KMS-11 (cell line): ENCODE measurements around the gene TSPAN18.

Source experiments
- H2AFZ ChIP-seq: fragments of 200-600 bp; sonication (generic); 2 replicates; pipeline ENCODE4 v1.6.1; 2016; ENCODE audit warnings: antibody characterized with exemption, mixed run types, low read depth
- H3K27ac ChIP-seq: fragments of 200-600 bp; sonication (generic); 2 replicates; pipeline ENCODE4 v1.6.1; 2016; ENCODE audit warnings: mild to moderate bottlenecking, mixed run types
- H3K27me3 ChIP-seq: fragments of 200-600 bp; sonication (generic); 2 replicates; pipeline ENCODE4 v1.6.1; 2017; ENCODE audit warnings: mild to moderate bottlenecking, low read depth, mixed run types, moderate library complexity; ENCODE audit not compliant: insufficient read depth
- H3K36me3 ChIP-seq: fragments of 200-600 bp; sonication (generic); 2 replicates; pipeline ENCODE4 v1.6.1; 2017; ENCODE audit warnings: mild to moderate bottlenecking, mixed run types; ENCODE audit not compliant: insufficient read depth
- H3K4me1 ChIP-seq: fragments of 200-600 bp; sonication (generic); 2 replicates; pipeline ENCODE4 v1.6.1; 2016; ENCODE audit warnings: mild to moderate bottlenecking, low read depth, mixed run types; ENCODE audit not compliant: poor library complexity, severe bottlenecking
- H3K4me2 ChIP-seq: fragments of 200-600 bp; sonication (generic); 2 replicates; pipeline ENCODE4 v1.7.0; 2016; ENCODE audit warnings: mild to moderate bottlenecking, mixed run types
- H3K4me3 ChIP-seq: fragments of 200-600 bp; sonication (generic); IDR thresholded peaks from 2 replicates; pipeline ENCODE4 v1.6.1; 2017; ENCODE audit warnings: low read depth, low read length, mixed read lengths; ENCODE audit not compliant: insufficient read depth
- H3K79me2 ChIP-seq: fragments of 200-600 bp; sonication (generic); 2 replicates; pipeline ENCODE4 v1.6.1; 2016; ENCODE audit warnings: low read depth, mixed run types; ENCODE audit not compliant: insufficient read depth
- H3K9ac ChIP-seq: fragments of 200-600 bp; sonication (generic); 2 replicates; pipeline ENCODE4 v1.6.1; 2016; ENCODE audit warnings: mild to moderate bottlenecking, mixed run types
- H4K20me1 ChIP-seq: fragments of 200-600 bp; sonication (generic); 2 replicates; pipeline ENCODE4 v1.6.1; 2016; ENCODE audit warnings: mild to moderate bottlenecking, mixed run types; ENCODE audit not compliant: insufficient read depth
- CTCF ChIP-seq: fragments of 200-600 bp; sonication (generic); conservative IDR thresholded peaks from 2 replicates; pipeline ENCODE4 v1.6.1; 2017; ENCODE audit warnings: low read depth, mild to moderate bottlenecking, antibody characterized with exemption, low read length, moderate library complexity, mixed read lengths

The TSPAN18 gene

GRCh38 chr11:44743959-44744557 is 17.3 kb downstream of the TSPAN18 start:
- TF ChIP-seq CTCF: no peak
- H3K36me3 ChIP-seq: no peaks in the 10 kb centered on the region
- no peaks in the 10 kb centered on the region for H3K4me1 ChIP-seq
- H3K79me2 ChIP-seq: no peaks in the 10 kb centered on the region
- no peak overlapping the region for H3K9ac ChIP-seq
- no peak overlapping the region for H3K4me2 ChIP-seq
- H2AFZ ChIP-seq: no peak overlapping the region
- H3K27me3 ChIP-seq: no peaks in the 10 kb centered on the region
- no peak overlapping the region for H3K4me3 ChIP-seq
- no peaks in the 10 kb centered on the region for H4K20me1 ChIP-seq
- H3K27ac ChIP-seq: no peak overlapping the region

GRCh38 chr11:44746894-44747293 is 20.1 kb downstream of the TSPAN18 start:
- Histone ChIP-seq H3K4me3 (no peak overlapping the region), H3K27ac (no peak overlapping the region), H3K27me3 (no peaks in the 10 kb centered on the region), H3K9ac (no peak overlapping the region), H3K4me1 (no peaks in the 10 kb centered on the region), H3K36me3 (no peaks in the 10 kb centered on the region), H3K79me2 (no peaks in the 10 kb centered on the region), H3K4me2 (no peak overlapping the region), H2AFZ (no peak overlapping the region), H4K20me1 (no peaks in the 10 kb centered on the region)
- TF ChIP-seq CTCF: no peak

- H3K27ac ChIP-seq: no peak overlapping the region
- no peak overlapping the region for H2AFZ ChIP-seq
- no peak overlapping the region for H3K9ac ChIP-seq
- no peaks in the 10 kb centered on the region for H3K27me3 ChIP-seq
- no peaks in the 10 kb centered on the region for H3K4me1 ChIP-seq
- H3K79me2 ChIP-seq: no peaks in the 10 kb centered on the region
- no peaks in the 10 kb centered on the region for H4K20me1 ChIP-seq
- H3K4me3 ChIP-seq: no peak overlapping the region
- no peak overlapping the region for H3K4me2 ChIP-seq
- no peaks in the 10 kb centered on the region for H3K36me3 ChIP-seq
- no peak for TF ChIP-seq CTCF
Measured at GRCh38 chr11:44747316-44747715, 20.6 kb downstream of the TSPAN18 start.

- no peak overlapping the region for H3K4me2 ChIP-seq
- no peaks in the 10 kb centered on the region for H3K36me3 ChIP-seq
- no peaks in the 10 kb centered on the region for H3K27me3 ChIP-seq
- H2AFZ ChIP-seq: no peak overlapping the region
- H3K4me3 ChIP-seq: no peak overlapping the region
- H3K79me2 ChIP-seq: no peaks in the 10 kb centered on the region
- H3K4me1 ChIP-seq: no peaks in the 10 kb centered on the region
- H3K9ac ChIP-seq: no peak overlapping the region
- no peaks in the 10 kb centered on the region for H4K20me1 ChIP-seq
- TF ChIP-seq CTCF: no peak
- no peak overlapping the region for H3K27ac ChIP-seq
Measured at GRCh38 chr11:44747836-44748235, 21.1 kb downstream of the TSPAN18 start.
